SU-DHL-6 (cell line): ENCODE results near the gene COL13A1.

Experiments
- H2AFZ ChIP-seq: fragments of 200-600 bp; sonication (generic); 2 replicates; pipeline ENCODE4 v1.6.1; 2014; ENCODE audit warnings: low read depth, mild to moderate bottlenecking, moderate library complexity, mixed read lengths, antibody characterized with exemption, low read length; ENCODE audit not compliant: severe bottlenecking
- H3F3A ChIP-seq: fragments of 200-600 bp; shearing (Covaris generic); 2 replicates; pipeline ENCODE4 v1.6.0; 2016; ENCODE audit warnings: antibody characterized with exemption, mild to moderate bottlenecking; ENCODE audit not compliant: insufficient read depth
- H3K27ac ChIP-seq: fragments of 200-600 bp; sonication (generic); 2 replicates; pipeline ENCODE4 v1.5.1; 2016; ENCODE audit warnings: low read depth, mild to moderate bottlenecking, low read length, moderate library complexity, mixed read lengths
- H3K27me3 ChIP-seq: fragments of 200-600 bp; sonication (generic), shearing (Covaris generic); 2 replicates; pipeline ENCODE4 v1.6.0; 2014; ENCODE audit warnings: mild to moderate bottlenecking, low read length
- H3K36me3 ChIP-seq: fragments of 200-600 bp; sonication (generic); 2 replicates; pipeline ENCODE4 v1.6.1; 2014; ENCODE audit warnings: mild to moderate bottlenecking, low read length, mixed read lengths
- H3K4me2 ChIP-seq: fragments of 300-600, 200-600 bp; shearing (Covaris generic), sonication (generic); 2 replicates; pipeline ENCODE4 v1.6.0; 2014; ENCODE audit warnings: low read length, low read depth, mild to moderate bottlenecking; ENCODE audit not compliant: poor library complexity, severe bottlenecking
- H3K4me3 ChIP-seq: fragments of 200-600 bp; sonication (generic); 2 replicates; pipeline ENCODE4 v1.5.1; 2014; ENCODE audit warnings: antibody characterized with exemption, low read length, mild to moderate bottlenecking, mixed read lengths; ENCODE audit not compliant: insufficient read depth, poor library complexity, severe bottlenecking
- H3K79me2 ChIP-seq: fragments of 200-600 bp; sonication (generic); 2 replicates; pipeline ENCODE4 v1.6.1; 2014; ENCODE audit warnings: mild to moderate bottlenecking, low read length, moderate library complexity; ENCODE audit not compliant: insufficient read depth
- H3K9ac ChIP-seq: fragments of 200-600 bp; sonication (generic); 2 replicates; pipeline ENCODE4 v1.7.0; 2014; ENCODE audit warnings: mild to moderate bottlenecking, low read length
- H3K9me2 ChIP-seq: fragments of 200-600 bp; sonication (generic); replicated peaks from 2 replicates; pipeline ENCODE4 v1.6.1; 2014; ENCODE audit warnings: low read length; ENCODE audit not compliant: insufficient read depth
- H3K9me3 ChIP-seq: fragments of 200-600 bp; sonication (generic); 2 replicates; pipeline ENCODE4 v1.6.1; 2014; ENCODE audit warnings: low read length, mixed read lengths; ENCODE audit not compliant: insufficient read depth
- H4K20me1 ChIP-seq: fragments of 200-600 bp; sonication (generic); 2 replicates; pipeline ENCODE4 v1.6.1; 2014; ENCODE audit warnings: low read depth, mild to moderate bottlenecking, antibody characterized with exemption, low read length, moderate library complexity, mixed read lengths
- CTCF ChIP-seq: fragments of 200-600 bp; sonication (generic); IDR thresholded peaks from one replicate; pipeline ENCODE4 v1.5.1; 2017; ENCODE audit warnings: antibody characterized with exemption, mild to moderate bottlenecking, low read length, moderate library complexity; ENCODE audit not compliant: insufficient read depth, poor library complexity, severe bottlenecking
- EZH2phosphoT487 ChIP-seq: fragments of 200-600 bp; sonication (generic), shearing (Covaris generic); conservative IDR thresholded peaks from 2 replicates; pipeline ENCODE4 v1.6.1; 2018; ENCODE audit warnings: mild to moderate bottlenecking, antibody characterized with exemption, low read length, moderate library complexity, mixed read lengths

The COL13A1 gene

GRCh38 chr10:69847883-69848282 is 46.2 kb downstream of the COL13A1 start:
- H3K9ac ChIP-seq, result no peak overlapping the region
- H3K79me2 ChIP-seq, result no peaks in the 10 kb centered on the region
- H3K4me3 ChIP-seq, result no peak overlapping the region
- no peaks in the 10 kb centered on the region for H3K36me3 ChIP-seq
- H3F3A ChIP-seq, result no peaks in the 10 kb centered on the region
- H3K9me2 ChIP-seq, result no peaks in the 10 kb centered on the region
- H4K20me1 ChIP-seq, result no peaks in the 10 kb centered on the region
- H3K27ac ChIP-seq, result no peak overlapping the region
- no peaks in the 10 kb centered on the region for H3K9me3 ChIP-seq
- no peak overlapping the region for H3K4me2 ChIP-seq
- H3K27me3 ChIP-seq, result no peaks in the 10 kb centered on the region
- TF ChIP-seq CTCF (no peak), EZH2phosphoT487 (no peak)
- H2AFZ ChIP-seq, result no peak overlapping the region

- TF ChIP-seq EZH2phosphoT487 (no peak), CTCF (no peak)
- Histone ChIP-seq H3K27me3 (no peaks in the 10 kb centered on the region), H3K79me2 (no peaks in the 10 kb centered on the region), H3K9ac (no peak overlapping the region), H3K27ac (no peak overlapping the region), H3K9me3 (no peaks in the 10 kb centered on the region), H4K20me1 (no peaks in the 10 kb centered on the region), H3F3A (no peaks in the 10 kb centered on the region), H3K4me2 (no peak overlapping the region), H3K4me3 (no peak overlapping the region), H3K9me2 (no peaks in the 10 kb centered on the region), H2AFZ (no peak overlapping the region), H3K36me3 (no peaks in the 10 kb centered on the region)
Observed at GRCh38 chr10:69848454-69848853, 46.7 kb downstream of the COL13A1 start.

- H3K9me2 ChIP-seq, result no peaks in the 10 kb centered on the region
- H3F3A ChIP-seq, result no peaks in the 10 kb centered on the region
- no peak overlapping the region for H2AFZ ChIP-seq
- H3K9ac ChIP-seq, result no peak overlapping the region
- H3K36me3 ChIP-seq, result no peaks in the 10 kb centered on the region
- H3K79me2 ChIP-seq, result no peaks in the 10 kb centered on the region
- H3K27me3 ChIP-seq, result no peaks in the 10 kb centered on the region
- TF ChIP-seq EZH2phosphoT487, result no peak
- TF ChIP-seq CTCF, result no peak
- no peaks in the 10 kb centered on the region for H4K20me1 ChIP-seq
- no peak overlapping the region for H3K27ac ChIP-seq
- no peak overlapping the region for H3K4me2 ChIP-seq
- no peaks in the 10 kb centered on the region for H3K9me3 ChIP-seq
- H3K4me3 ChIP-seq, result no peak overlapping the region
Observed at GRCh38 chr10:69849825-69850224, 48.1 kb downstream of the COL13A1 start.
